DOHH2 (cell line): Measurements from ENCODE around the gene EEF2.

Experiments used
- CTCF ChIP-seq: fragments of 200-600 bp; sonication (generic); IDR thresholded peaks from one replicate; pipeline ENCODE4 v1.5.1; 2014; ENCODE audit warnings: antibody characterized with exemption, mild to moderate bottlenecking, low read depth, low read length; ENCODE audit not compliant: poor library complexity, severe bottlenecking
- EZH2phosphoT487 ChIP-seq: fragments of 200-600 bp; sonication (generic); IDR thresholded peaks from 2 replicates; pipeline ENCODE4 v1.6.1; 2017; ENCODE audit warnings: borderline replicate concordance, mild to moderate bottlenecking, antibody characterized with exemption, low read length, moderate library complexity, mixed read lengths

GRCh38 chr19:3961007-3961406 lies 24.3 kb downstream of the EEF2 start:
- TF ChIP-seq CTCF (no peak), EZH2phosphoT487 (no peak)
